Epithelial cell of esophagus (primary cell): ENCODE measurements around the gene SEZ6L2.
"Not testable (repeated sequence)": the region's sequence is repeated elsewhere in the genome, so short reads cannot be mapped to it uniquely, and the experiment has no call there.

Experiments used
- DNase-seq: peaks from one replicate; pipeline ENCODE4 v3.0.0; 2010; ENCODE audit warnings: low read depth
- H3K4me3 ChIP-seq: 2 replicates; pipeline ENCODE4 v1.5.1; 2011; ENCODE audit warnings: mild to moderate bottlenecking, low read length, control low read depth
- CTCF ChIP-seq: IDR thresholded peaks from 2 replicates; pipeline ENCODE4 v1.5.1; 2011; ENCODE audit warnings: low read depth, mild to moderate bottlenecking, low read length, control low read depth, inconsistent platforms; ENCODE audit not compliant: insufficient read depth; ENCODE audit errors: missing control alignments

The SEZ6L2 gene

GRCh38 chr16:29896841-29897240 is 2.5 kb downstream of the SEZ6L2 start:
- DNase-seq, result no peak
- TF ChIP-seq CTCF, result no peak
- H3K4me3 ChIP-seq, result no peak overlapping the region

- DNase-seq, result no peak
- no peak overlapping the region for H3K4me3 ChIP-seq
- no peak for TF ChIP-seq CTCF
These were observed 5.0 kb downstream of the SEZ6L2 start for GRCh38 chr16:29894352-29894751.

- no peak for TF ChIP-seq CTCF
- no peak for DNase-seq
- no peak overlapping the region for H3K4me3 ChIP-seq
These were observed 5.8 kb downstream of the SEZ6L2 start for GRCh38 chr16:29893553-29893952.

GRCh38 chr16:29892458-29892813 is 6.9 kb downstream of the SEZ6L2 start:
- no peak for DNase-seq
- H3K4me3 ChIP-seq, result no peak overlapping the region
- no peak for TF ChIP-seq CTCF

GRCh38 chr16:29891525-29892457 is 7.6 kb downstream of the SEZ6L2 start:
- TF ChIP-seq CTCF, result no peak
- no peak for DNase-seq
- no peak overlapping the region for H3K4me3 ChIP-seq

GRCh38 chr16:29889372-29889771 is 10.0 kb downstream of the SEZ6L2 start:
- not testable (repeated sequence) for H3K4me3 ChIP-seq

GRCh38 chr16:29883987-29884386 is 15.4 kb downstream of the SEZ6L2 start:
- no peak for TF ChIP-seq CTCF
- no peak for DNase-seq
- no peak overlapping the region for H3K4me3 ChIP-seq

More at GRCh38 chr16:29889372-29889771, 10.0 kb downstream of the SEZ6L2 start:
- DNase-seq, result not testable (repeated sequence)
